A673 (cell line): Measurements from ENCODE around the gene TMEM14A. TPM values are rescaled to one million over a fixed set of nuclear protein-coding genes. Genes with fewer than 3 reads are reported as not detected.

Experiments used
- Bru-seq: library from RNA; stranded (reverse); fragments of 400-500 nt; gene quantifications from one replicate; lab custom pipeline; 2021; lab: Mats Ljungman, UMichigan
- BruChase-seq, 2 experiments: library from RNA; stranded (reverse); fragments of 400-500 nt; gene quantifications; one replicate each; lab custom pipeline; 2021; lab: Mats Ljungman, UMichigan
- BruUV-seq: library from RNA; stranded (reverse); fragments of 400-500 nt; replicated peaks from 2 replicates; lab custom pipeline; 2021; lab: Mats Ljungman, UMichigan
- CTCF ChIA-PET: fragments of 300-600 bp; sonication (Branson Sonifier 250); formaldehyde crosslinking; loops from one replicate; lab custom pipeline; 2022; ENCODE audit warnings: antibody characterized with exemption; lab: Charles Lee
- POLR2A ChIA-PET: fragments of 300-600 bp; sonication (Branson Sonifier 250); formaldehyde crosslinking; loops from one replicate; lab custom pipeline; 2022; ENCODE audit warnings: antibody characterized with exemption; ENCODE audit not compliant: low non-redundant PET; lab: Charles Lee
- DNase-seq: peaks from one replicate; pipeline ENCODE4 v3.0.0-alpha.2; 2015; ENCODE audit warnings: low spot score
- H3K27ac ChIP-seq: fragments of 200-600 bp; sonication (generic); 2 replicates; pipeline ENCODE4 v1.5.1; 2016; ENCODE audit warnings: mixed run types, low read depth, mild to moderate bottlenecking, mixed read lengths, antibody characterized with exemption, low read length; ENCODE audit not compliant: poor library complexity, severe bottlenecking
- H3K27me3 ChIP-seq: fragments of 200-600 bp; sonication (generic); replicated peaks from 2 replicates; pipeline ENCODE4 v1.6.1; 2017; ENCODE audit warnings: mixed run types, low read depth, mild to moderate bottlenecking, mixed read lengths, antibody characterized with exemption, low read length; ENCODE audit not compliant: insufficient read depth, poor library complexity
- H3K36me3 ChIP-seq: fragments of 200-600 bp; sonication (generic); 2 replicates; pipeline ENCODE4 v1.6.1; 2016; ENCODE audit warnings: mixed run types, mild to moderate bottlenecking, mixed read lengths, antibody characterized with exemption, low read length; ENCODE audit not compliant: insufficient read depth, poor library complexity, severe bottlenecking
- H3K4me1 ChIP-seq: fragments of 200-600 bp; sonication (generic); 2 replicates; pipeline ENCODE4 v1.6.1; 2017; ENCODE audit warnings: mixed run types, mild to moderate bottlenecking, mixed read lengths, antibody characterized with exemption, low read length; ENCODE audit not compliant: insufficient read depth, poor library complexity, severe bottlenecking
- H3K4me3 ChIP-seq: fragments of 200-600 bp; sonication (generic); 2 replicates; pipeline ENCODE4 v1.5.1; 2016; ENCODE audit warnings: low read depth, mixed run types, mild to moderate bottlenecking, mixed read lengths, low read length; ENCODE audit not compliant: poor library complexity, severe bottlenecking
- H3K9me3 ChIP-seq: fragments of 200-600 bp; sonication (generic); 2 replicates; pipeline ENCODE4 v1.6.1; 2016; ENCODE audit warnings: mixed run types, low read depth, mild to moderate bottlenecking, mixed read lengths, antibody characterized with exemption, low read length; ENCODE audit not compliant: poor library complexity, severe bottlenecking
- CTCF ChIP-seq: fragments of 300-800, 200-600 bp; sonication (generic); conservative IDR thresholded peaks from 2 replicates; pipeline ENCODE4 v1.5.1; 2017; ENCODE audit warnings: low read depth, mild to moderate bottlenecking, antibody characterized with exemption, low read length, moderate library complexity, mixed read lengths
- EZH2 ChIP-seq: fragments of 200-600 bp; sonication (generic); IDR thresholded peaks from 2 replicates; pipeline ENCODE4 v1.6.1; 2017; ENCODE audit warnings: borderline replicate concordance, low read depth, mild to moderate bottlenecking, mixed read lengths, antibody characterized with exemption, low read length; ENCODE audit not compliant: poor library complexity, severe bottlenecking
- intact Hi-C: fragments of 100-400 bp; cut with micrococcal nuclease; formaldehyde crosslinking; loops from one replicate; pipeline ENCODE4 v1.10.0; 2022; ENCODE audit not compliant: unreplicated experiment
- long read RNA-seq: library from polyadenylated mRNA; stranded (forward); transcript quantifications from one replicate; pipeline ENCODE4 v2.0.0, GENCODE V29; 2022
- total RNA-seq: library from RNA; stranded (reverse); gene quantifications from 2 replicates; pipeline ENCODE4 v1.2.3, GENCODE V29; 2021

Gene TMEM14A
- total RNA-seq, result 8.4 and 10.0 TPM in 2 replicates
- percentile 47 among the genes with signal in this experiment for Bru-seq, nascent RNA
- BruChase-seq, experiment 1, labeled RNA remaining after a 2-hour chase, result percentile 46 among the genes with signal in this experiment
- percentile 46 among the genes with signal in this experiment for BruChase-seq, experiment 2, labeled RNA remaining after a 6-hour chase
- long read RNA-seq, transcript TMEM14A-201 (5 exons, 992 nt), result major isoform, 20 of 26 reads
- long read RNA-seq, partial matches to known transcripts, result 0 of 26 reads
- long read RNA-seq, other reads (novel, unspliced or antisense), result 6 of 26 reads

GRCh38 chr6:52670502-52671409 lies at the start of gene TMEM14A:
Gene TMEM14A (plus strand): TSS chr6:52671113. CDS start chr6:52677103, 5,990 bp downstream.
- Histone ChIP-seq H3K27ac (no peak within 1 kb of the TSS), H3K27me3 (no peaks in the 10 kb centered on the region), H3K4me3 (peak within 1 kb of the TSS; percentile 53), H3K4me1 (peaks cover 5% of the 10 kb centered on the region), H3K36me3 (peaks cover 4% of the 10 kb centered on the region), H3K9me3 (no peaks in the 10 kb centered on the region)
- ChIA-PET CTCF (no interaction called here), POLR2A (interaction anchor here (0.6 kb wide), 1 partner anchor 309 kb away, joined by 3 read pairs; the partner anchor contains the start of gene PAQR8)
- peak; percentile 90 for DNase-seq
- no TSS peak for BruUV-seq
- no peak for TF ChIP-seq EZH2
- intact Hi-C loops, result no loop called here

- H3K27ac ChIP-seq, result no peak overlapping the region
- no peaks in the 10 kb centered on the region for H3K27me3 ChIP-seq
- ChIA-PET CTCF (no interaction called here), POLR2A (no interaction called here)
- no peaks in the 10 kb centered on the region for H3K4me1 ChIP-seq
- BruUV-seq, result no TSS peak
- no peak for TF ChIP-seq CTCF
- TF ChIP-seq EZH2, result no peak
- H3K9me3 ChIP-seq, result no peaks in the 10 kb centered on the region
- intact Hi-C loops, result no loop called here
- no peaks in the 10 kb centered on the region for H3K36me3 ChIP-seq
- DNase-seq, result no peak
- H3K4me3 ChIP-seq, result no peak overlapping the region
Measured at GRCh38 chr6:52621631-52622030, 49.3 kb upstream of the TMEM14A start.

- no peak overlapping the region for H3K4me3 ChIP-seq
- ChIA-PET CTCF (no interaction called here), POLR2A (no interaction called here)
- no peaks in the 10 kb centered on the region for H3K27me3 ChIP-seq
- BruUV-seq, result no TSS peak
- intact Hi-C loops, result no loop called here
- DNase-seq, result no peak
- no peak overlapping the region for H3K27ac ChIP-seq
- TF ChIP-seq CTCF, result no peak
- TF ChIP-seq EZH2, result no peak
- no peaks in the 10 kb centered on the region for H3K4me1 ChIP-seq
- H3K9me3 ChIP-seq, result no peaks in the 10 kb centered on the region
- H3K36me3 ChIP-seq, result no peaks in the 10 kb centered on the region
Measured at GRCh38 chr6:52622810-52623209, 48.1 kb upstream of the TMEM14A start.
